Tibial nerve (tissue), 4 donors: ENCODE results near the gene PRAC2. TPM values are rescaled to one million over a fixed set of nuclear protein-coding genes. Genes with fewer than 3 reads are reported as not detected.

Source experiments
- DNase-seq, 2 donors: peaks; one replicate each; pipeline ENCODE4 v3.0.0-alpha.2; 2019; ENCODE audit warnings: low spot score in 2 of 2
- H3K27ac ChIP-seq, 4 donors: fragments of 200-600 bp; sonication (generic) in 3 of 4; one replicate each; pipeline ENCODE4 v1.5.1; 2017 to 2019; ENCODE audit warnings: mild to moderate bottlenecking in 1 of 4
- H3K27me3 ChIP-seq, 2 donors: fragments of 200-600 bp; sonication (generic) in 1 of 2; one replicate each; pipeline versions ENCODE4 v1.5.1 to v1.6.0; 2017 to 2019
- H3K36me3 ChIP-seq, 3 donors: fragments of 200-600 bp; sonication (generic); one replicate each; pipeline ENCODE4 v1.5.1; 2018 to 2019
- H3K4me1 ChIP-seq, 4 donors: fragments of 200-600 bp; sonication (generic) in 3 of 4; one replicate each; pipeline ENCODE4 v1.5.1; 2017 to 2019
- H3K4me3 ChIP-seq, 4 donors: fragments of 200-600 bp; sonication (generic) in 3 of 4; one replicate each; pipeline ENCODE4 v1.5.1; 2017 to 2019; ENCODE audit warnings: mild to moderate bottlenecking in 1 of 4, moderate library complexity in 1 of 4
- H3K9me3 ChIP-seq, 4 donors: fragments of 200-600 bp; sonication (generic) in 3 of 4; one replicate each; pipeline ENCODE4 v1.5.1; 2017 to 2019
- CTCF ChIP-seq, 5 experiments: fragments of 200-600 bp in 3 of 5; fragments of 450-650 bp in 2 of 5; sonication (generic) in 3 of 5; IDR thresholded peaks; one replicate each; pipeline ENCODE4 v1.5.1; 2016 to 2019; ENCODE audit warnings: antibody characterized with exemption in 5 of 5, mild to moderate bottlenecking in 3 of 5, moderate library complexity in 2 of 5
- EP300 ChIP-seq, 2 donors: sonication (generic); formaldehyde crosslinking; IDR thresholded peaks; one replicate each; pipeline ENCODE4 v1.6.1; 2017; ENCODE audit warnings: antibody characterized with exemption in 2 of 2, mild to moderate bottlenecking in 1 of 2
- POLR2A ChIP-seq, 2 donors: fragments of 450-650 bp; IDR thresholded peaks; one replicate each; pipeline ENCODE4 v1.6.1; 2017; ENCODE audit warnings: antibody characterized with exemption in 2 of 2, mild to moderate bottlenecking in 2 of 2, moderate library complexity in 2 of 2
- WGBS, 2 donors: methylation state at CpG; one replicate each; pipeline ENCODE4 v1.1.5; 2018; 5-methylcytosine and 5-hydroxymethylcytosine counted together
- total RNA-seq, 4 donors: library from RNA; depleted of rRNA; stranded (reverse); fragments of >200 nt; gene quantifications; one replicate each; pipeline ENCODE4 v1.1.0, GENCODE V29; 2016

PRAC2 gene
- total RNA-seq, 4 donors from 2014 or later: not detected

GRCh38 chr17:48719642-48720265 lies 3.2 kb upstream of the PRAC2 start:
- Histone ChIP-seq H3K27ac (no peak overlapping the region), H3K4me3 (no peak overlapping the region), H3K27me3 (peaks cover 3 to 100% of the 10 kb centered on the region in 2 donors), H3K9me3 (no peaks in the 10 kb centered on the region), H3K4me1 (peaks cover 0 to 41% (median 9%) of the 10 kb centered on the region in 4 donors), H3K36me3 (no peaks in the 10 kb centered on the region)
- no peak for DNase-seq
- WGBS, 2 donors: 12% methylated on average over 37 of the region's 37 CpGs
- TF ChIP-seq POLR2A (IDR thresholded peaks at IDR 0.05): no peak
- no peak for TF ChIP-seq CTCF (IDR thresholded peaks at IDR 0.05)
- no peak for TF ChIP-seq EP300 (IDR thresholded peaks at IDR 0.05)

GRCh38 chr17:48720266-48721008 lies 2.5 kb upstream of the PRAC2 start:
- 34 to 43% methylated on average over 11 of the region's 11 CpGs for WGBS, 2 donors
- peaks cover 3 to 100% of the 10 kb centered on the region in 2 donors for H3K27me3 ChIP-seq
- no peaks in the 10 kb centered on the region for H3K36me3 ChIP-seq
- no peaks in the 10 kb centered on the region for H3K9me3 ChIP-seq
- no peak overlapping the region for H3K4me3 ChIP-seq
- peaks cover 0 to 48% (median 10%) of the 10 kb centered on the region in 4 donors for H3K4me1 ChIP-seq
- TF ChIP-seq POLR2A (IDR thresholded peaks at IDR 0.05) (no peak), EP300 (IDR thresholded peaks at IDR 0.05) (no peak), CTCF (IDR thresholded peaks at IDR 0.05) (no peak)
- H3K27ac ChIP-seq: no peak overlapping the region
- no peak for DNase-seq

- TF ChIP-seq EP300 (IDR thresholded peaks at IDR 0.05) (no peak), CTCF (IDR thresholded peaks at IDR 0.05) (no peak), POLR2A (IDR thresholded peaks at IDR 0.05) (no peak)
- DNase-seq: no peak
- Histone ChIP-seq H3K4me3 (no peak overlapping the region), H3K36me3 (no peaks in the 10 kb centered on the region), H3K4me1 (peaks cover 0 to 50% (median 10%) of the 10 kb centered on the region in 4 donors), H3K27me3 (peaks cover 3 to 100% of the 10 kb centered on the region in 2 donors), H3K27ac (no peak overlapping the region), H3K9me3 (no peaks in the 10 kb centered on the region)
- WGBS, 2 donors: 69 to 82% methylated on average over 1 of the region's 1 CpG
Observed at GRCh38 chr17:48721009-48721402, 2.0 kb upstream of the PRAC2 start.

GRCh38 chr17:48722201-48722907 lies 631 bp upstream of the PRAC2 start, which contains the start of gene PRAC1:
TSS of gene PRAC1 (minus strand) at chr17:48722518. CDS start at chr17:48722392, 126 bp downstream.
- H3K9me3 ChIP-seq: no peaks in the 10 kb centered on the region
- no peak within 1 kb of the TSS for H3K27ac ChIP-seq
- no peaks in the 10 kb centered on the region for H3K36me3 ChIP-seq
- H3K4me1 ChIP-seq: peaks cover 0 to 50% (median 10%) of the 10 kb centered on the region in 4 donors
- peaks cover 3 to 100% of the 10 kb centered on the region in 2 donors for H3K27me3 ChIP-seq
- 11% methylated on average over 19 to 21 of the region's 21 CpGs for WGBS, 2 donors
- no peak for DNase-seq
- TF ChIP-seq CTCF (IDR thresholded peaks at IDR 0.05) (no peak), POLR2A (IDR thresholded peaks at IDR 0.05) (no peak), EP300 (IDR thresholded peaks at IDR 0.05) (no peak)
- no peak within 1 kb of the TSS for H3K4me3 ChIP-seq
